Cardiac fibroblast (primary cell): ENCODE measurements around the gene GBP7.

Experiments used
- DNase-seq, 2 donors: peaks; one replicate each; pipeline versions ENCODE4 v3.0.0 to v3.0.0-alpha.2; 2010; ENCODE audit warnings: low read depth in 2 of 2
- H3K4me3 ChIP-seq, 2 donors: replicated peaks in 1 of 2; 1 replicate in 1 of 2; 2 replicates in 1 of 2; pipeline ENCODE4 v1.5.1; 2011; ENCODE audit warnings: low read depth in 2 of 2, low read length in 2 of 2, mild to moderate bottlenecking in 2 of 2, moderate library complexity in 1 of 2
- CTCF ChIP-seq: IDR thresholded peaks from one replicate; pipeline ENCODE4 v1.5.1; 2011; ENCODE audit warnings: low read depth, mild to moderate bottlenecking, low read length, inconsistent platforms

Gene GBP7

GRCh38 chr1:89201106-89201794, 25.4 kb upstream of the GBP7 start:
- DNase-seq, result no peak
- H3K4me3 ChIP-seq, result no peak overlapping the region
- no peak for TF ChIP-seq CTCF

- no peak for TF ChIP-seq CTCF
- H3K4me3 ChIP-seq, result no peak overlapping the region
- peak in 1 of 2 donors; percentile 25 for DNase-seq
These were observed 24.9 kb upstream of the GBP7 start for GRCh38 chr1:89200663-89201062.

GRCh38 chr1:89199525-89200031, 23.8 kb upstream of the GBP7 start:
- TF ChIP-seq CTCF, result no peak
- no peak for DNase-seq
- no peak overlapping the region for H3K4me3 ChIP-seq

GRCh38 chr1:89198491-89199072, 22.8 kb upstream of the GBP7 start, which contains the start of gene GBP4:
TSS of gene GBP4 (minus strand) at chr1:89198942. CDS start at chr1:89198834, 108 bp downstream.
- peak within 1 kb of the TSS; percentile 51 to 60 for H3K4me3 ChIP-seq
- TF ChIP-seq CTCF, result no peak
- peak; percentile 45 to 70 for DNase-seq

DNA sequence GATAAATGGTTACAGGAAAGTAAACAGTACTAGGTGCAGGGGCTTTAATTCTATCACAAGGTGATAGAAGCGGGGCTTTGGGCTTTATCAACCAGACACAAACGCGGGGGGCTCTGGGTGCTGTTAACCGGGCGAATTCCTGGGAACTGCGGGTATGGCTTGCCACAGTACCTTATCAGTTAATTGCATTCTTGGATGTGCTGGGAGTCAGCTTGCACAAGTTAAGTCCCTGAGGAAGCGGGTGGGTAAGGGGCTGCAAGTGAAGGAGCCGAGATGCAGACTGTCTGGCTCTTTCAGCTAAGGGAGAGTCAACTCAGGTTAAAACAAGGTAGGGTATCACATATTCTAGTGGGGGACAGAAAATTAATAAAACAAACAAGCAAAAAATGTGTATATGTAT, 22.3 kb upstream of the GBP7 start:
- peak overlapping the region; percentile 51 to 60 for H3K4me3 ChIP-seq
- no peak for TF ChIP-seq CTCF

GRCh38 chr1:89195476-89195875, 19.7 kb upstream of the GBP7 start:
- no peak for DNase-seq
- no peak for TF ChIP-seq CTCF
- no peak overlapping the region for H3K4me3 ChIP-seq

More for the DNA sequence above, 22.3 kb upstream of the GBP7 start:
- DNase-seq, result peak in 1 of 2 donors; percentile 9
